ENCODE results near the gene NAA11. TPM values are rescaled to one million over a fixed set of nuclear protein-coding genes. Genes with fewer than 3 reads are reported as not detected.

The NAA11 gene
- total and polyA plus RNA-seq, 2 experiments from 2014 or later: not detected

DNA sequence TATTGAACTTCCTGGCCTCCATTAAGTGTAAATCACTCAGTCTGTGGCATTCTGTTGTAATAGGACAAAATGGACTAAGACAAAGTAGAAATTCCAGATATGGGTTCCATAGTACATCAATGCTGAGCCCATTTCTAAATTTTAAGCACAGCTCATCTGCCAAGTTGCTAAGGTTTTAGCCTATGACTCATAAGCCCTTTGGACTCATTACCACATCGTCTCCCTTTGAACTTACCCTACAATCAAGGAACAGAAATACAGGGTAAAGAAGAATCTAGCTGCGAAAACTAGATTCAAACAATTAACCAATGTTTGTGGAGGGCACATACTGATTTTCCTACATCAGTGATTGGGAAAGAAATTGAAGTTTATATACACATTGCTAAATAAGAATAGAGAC, 31.8 kb downstream of the NAA11 start:
- Histone ChIP-seq H3K27ac (no peak overlapping the region), H3K9me3 (ENCODE audit: low read depth) (no peaks in the 10 kb centered on the region), H3K4me1 (ENCODE audit: low read depth) (no peaks in the 10 kb centered on the region), H3K4me3 (no peak overlapping the region), H3K36me3 (no peaks in the 10 kb centered on the region), H3K27me3 (no peaks in the 10 kb centered on the region)
- peak in 1 of 2 donors; percentile 50 for DNase-seq (ENCODE audit: low read depth in 1 of 2, low spot score in 1 of 2)
- no peak for TF ChIP-seq CTCF (IDR thresholded peaks at IDR 0.05; ENCODE audit: low read depth, low read length)

DNA sequence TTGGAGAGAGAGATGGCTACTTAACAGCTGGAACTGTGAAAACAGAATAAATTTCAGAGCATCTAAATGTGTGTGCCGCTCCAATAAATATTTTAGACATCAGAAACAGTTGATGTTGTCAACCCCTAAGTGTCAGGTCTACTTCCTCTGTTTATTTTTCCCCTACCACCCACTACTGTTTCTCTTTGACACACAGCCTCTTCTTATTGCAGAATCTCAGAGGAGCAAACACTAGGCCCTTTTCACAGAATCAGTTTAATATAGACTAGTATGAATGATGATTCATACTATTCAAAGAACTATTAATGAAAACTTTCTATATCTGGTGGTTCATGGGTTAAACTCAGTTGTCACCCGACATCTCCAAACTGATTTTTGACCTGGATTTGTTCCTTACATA, 33.9 kb downstream of the NAA11 start:
- TF ChIP-seq CTCF (IDR thresholded peaks at IDR 0.05; ENCODE audit: low read depth, low read length): no peak
- H3K27me3 ChIP-seq: no peaks in the 10 kb centered on the region
- H3K36me3 ChIP-seq: no peaks in the 10 kb centered on the region
- H3K4me1 ChIP-seq (ENCODE audit: low read depth): peaks cover 14% of the 10 kb centered on the region
- DNase-seq (ENCODE audit: low read depth in 1 of 2, low spot score in 1 of 2): no peak
- H3K4me3 ChIP-seq: no peak overlapping the region
- no peaks in the 10 kb centered on the region for H3K9me3 ChIP-seq (ENCODE audit: low read depth)
- no peak overlapping the region for H3K27ac ChIP-seq

- H3K27me3 ChIP-seq: no peaks in the 10 kb centered on the region
- no peaks in the 10 kb centered on the region for H3K9me3 ChIP-seq (ENCODE audit: low read depth)
- no peak for DNase-seq (ENCODE audit: low read depth in 1 of 2, low spot score in 1 of 2)
- H3K4me3 ChIP-seq: no peak overlapping the region
- no peaks in the 10 kb centered on the region for H3K36me3 ChIP-seq
- TF ChIP-seq CTCF (IDR thresholded peaks at IDR 0.05; ENCODE audit: low read depth, low read length): no peak
- H3K27ac ChIP-seq: no peak overlapping the region
- H3K4me1 ChIP-seq (ENCODE audit: low read depth): peaks cover 20% of the 10 kb centered on the region
Observed at GRCh38 chr4:79290376-79290775, 35.5 kb downstream of the NAA11 start.

GRCh38 chr4:79288185-79288584, 37.7 kb downstream of the NAA11 start:
- no peak for DNase-seq (ENCODE audit: low read depth in 1 of 2, low spot score in 1 of 2)
- Histone ChIP-seq H3K27me3 (no peaks in the 10 kb centered on the region), H3K4me1 (ENCODE audit: low read depth) (peaks cover 26% of the 10 kb centered on the region), H3K27ac (peak overlapping the region; percentile 58), H3K4me3 (no peak overlapping the region), H3K36me3 (no peaks in the 10 kb centered on the region), H3K9me3 (ENCODE audit: low read depth) (no peaks in the 10 kb centered on the region)
- TF ChIP-seq CTCF (IDR thresholded peaks at IDR 0.05; ENCODE audit: low read depth, low read length): no peak

DNA sequence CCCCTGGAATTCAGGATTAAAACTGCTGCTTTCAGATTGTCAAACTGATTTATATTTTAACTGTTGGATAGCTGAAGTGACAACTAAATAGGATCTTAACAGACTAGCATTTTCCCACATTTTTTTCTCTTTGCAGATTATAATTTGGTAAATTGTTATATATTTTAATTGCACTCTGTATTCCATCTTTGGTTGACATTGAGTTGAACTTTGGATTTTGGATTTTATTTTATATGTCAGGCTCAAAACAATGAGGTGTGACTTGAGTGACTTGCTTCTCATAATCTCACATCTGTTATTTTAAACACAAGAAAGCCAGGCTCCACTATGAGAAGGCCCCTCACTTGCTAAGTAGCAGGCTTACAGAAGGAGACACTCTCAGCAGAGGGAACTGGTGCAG, 38.1 kb downstream of the NAA11 start:
- Histone ChIP-seq H3K27ac (peak overlapping the region; percentile 58), H3K27me3 (no peaks in the 10 kb centered on the region), H3K9me3 (ENCODE audit: low read depth) (no peaks in the 10 kb centered on the region), H3K36me3 (no peaks in the 10 kb centered on the region), H3K4me3 (no peak overlapping the region), H3K4me1 (ENCODE audit: low read depth) (peaks cover 26% of the 10 kb centered on the region)
- DNase-seq (ENCODE audit: low read depth in 1 of 2, low spot score in 1 of 2): peak in 1 of 2 donors; percentile 30
- no peak for TF ChIP-seq CTCF (IDR thresholded peaks at IDR 0.05; ENCODE audit: low read depth, low read length)

- no peak for TF ChIP-seq CTCF (IDR thresholded peaks at IDR 0.05; ENCODE audit: low read depth, low read length)
- Histone ChIP-seq H3K36me3 (no peaks in the 10 kb centered on the region), H3K27ac (no peak overlapping the region), H3K4me1 (ENCODE audit: low read depth) (peaks cover 29% of the 10 kb centered on the region), H3K4me3 (no peak overlapping the region), H3K27me3 (no peaks in the 10 kb centered on the region), H3K9me3 (ENCODE audit: low read depth) (no peaks in the 10 kb centered on the region)
- no peak for DNase-seq (ENCODE audit: low read depth in 1 of 2, low spot score in 1 of 2)
Observed at GRCh38 chr4:79287076-79287475, 38.8 kb downstream of the NAA11 start.

All from cardiac muscle cell (in vitro differentiated cells and primary cell).